Rectal smooth muscle tissue (tissue), 1 donor: ENCODE results near the gene KDM5A.

Experiments
- H3K27ac ChIP-seq: one replicate; pipeline ENCODE4 v1.7.0; 2013; ENCODE audit warnings: low read depth, low read length, inconsistent platforms
- H3K27me3 ChIP-seq: one replicate; pipeline ENCODE4 v1.7.0; 2013; ENCODE audit warnings: low read length; ENCODE audit not compliant: control insufficient read depth, insufficient read depth
- H3K36me3 ChIP-seq: one replicate; pipeline ENCODE4 v1.7.0; 2013; ENCODE audit warnings: low read length; ENCODE audit not compliant: control insufficient read depth, insufficient read depth
- H3K4me1 ChIP-seq: one replicate; pipeline ENCODE4 v1.7.0; 2013; ENCODE audit warnings: low read length; ENCODE audit not compliant: control insufficient read depth, insufficient read depth
- H3K4me3 ChIP-seq: one replicate; pipeline ENCODE4 v1.7.0; 2013; ENCODE audit warnings: low read length
- H3K9ac ChIP-seq: one replicate; pipeline ENCODE4 v1.7.0; 2013; ENCODE audit warnings: low read length

Gene KDM5A

DNA sequence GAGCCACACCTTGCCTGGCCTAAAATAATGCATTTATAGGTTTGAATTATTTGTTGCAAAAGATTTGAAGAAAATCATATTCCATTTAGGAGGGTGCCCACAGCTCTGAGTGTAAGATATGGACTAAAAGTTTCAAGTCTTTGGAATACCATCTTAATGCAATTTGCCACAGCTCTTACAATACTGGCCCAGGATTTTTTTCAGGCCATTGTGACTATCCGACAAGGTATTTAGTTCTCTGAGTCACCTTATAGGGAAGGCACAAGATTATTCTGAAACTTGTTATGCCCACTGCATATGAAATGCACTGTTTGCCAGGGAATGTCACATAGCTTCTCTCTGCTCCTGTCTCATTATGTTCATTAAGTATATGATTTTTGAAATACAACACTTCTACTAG is 96.9 kb downstream of the KDM5A start:
- H3K27ac ChIP-seq, result no peak overlapping the region
- H3K36me3 ChIP-seq, result peaks cover 30% of the 10 kb centered on the region
- H3K27me3 ChIP-seq, result no peaks in the 10 kb centered on the region
- no peaks in the 10 kb centered on the region for H3K4me1 ChIP-seq
- no peak overlapping the region for H3K4me3 ChIP-seq
- no peak overlapping the region for H3K9ac ChIP-seq

GRCh38 chr12:291153-291723 is 97.9 kb downstream of the KDM5A start:
- no peak overlapping the region for H3K9ac ChIP-seq
- no peak overlapping the region for H3K4me3 ChIP-seq
- no peaks in the 10 kb centered on the region for H3K27me3 ChIP-seq
- H3K27ac ChIP-seq, result no peak overlapping the region
- no peaks in the 10 kb centered on the region for H3K4me1 ChIP-seq
- H3K36me3 ChIP-seq, result peaks cover 23% of the 10 kb centered on the region

DNA sequence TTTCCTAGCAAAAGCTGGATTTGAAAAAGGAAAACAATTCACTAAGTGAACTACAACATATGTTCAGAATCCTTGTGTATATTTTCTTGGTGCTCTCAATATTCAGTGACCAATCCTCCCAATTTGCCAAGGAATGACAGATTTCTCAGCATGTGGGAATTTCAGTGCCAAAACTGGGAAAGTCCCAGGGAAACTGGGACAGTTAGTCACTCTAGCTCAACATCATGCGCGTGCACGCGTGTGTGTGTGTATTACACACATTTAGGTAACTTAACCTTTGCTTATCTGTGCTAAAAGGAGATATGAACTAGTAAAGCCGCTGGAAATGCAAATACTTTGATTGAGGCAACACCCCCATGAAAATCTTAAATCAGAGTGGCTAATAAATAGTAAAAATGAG is 100.4 kb downstream of the KDM5A start:
- H3K27me3 ChIP-seq, result no peaks in the 10 kb centered on the region
- H3K9ac ChIP-seq, result no peak overlapping the region
- H3K36me3 ChIP-seq, result peaks cover 22% of the 10 kb centered on the region
- H3K4me1 ChIP-seq, result no peaks in the 10 kb centered on the region
- H3K4me3 ChIP-seq, result no peak overlapping the region
- H3K27ac ChIP-seq, result no peak overlapping the region

DNA sequence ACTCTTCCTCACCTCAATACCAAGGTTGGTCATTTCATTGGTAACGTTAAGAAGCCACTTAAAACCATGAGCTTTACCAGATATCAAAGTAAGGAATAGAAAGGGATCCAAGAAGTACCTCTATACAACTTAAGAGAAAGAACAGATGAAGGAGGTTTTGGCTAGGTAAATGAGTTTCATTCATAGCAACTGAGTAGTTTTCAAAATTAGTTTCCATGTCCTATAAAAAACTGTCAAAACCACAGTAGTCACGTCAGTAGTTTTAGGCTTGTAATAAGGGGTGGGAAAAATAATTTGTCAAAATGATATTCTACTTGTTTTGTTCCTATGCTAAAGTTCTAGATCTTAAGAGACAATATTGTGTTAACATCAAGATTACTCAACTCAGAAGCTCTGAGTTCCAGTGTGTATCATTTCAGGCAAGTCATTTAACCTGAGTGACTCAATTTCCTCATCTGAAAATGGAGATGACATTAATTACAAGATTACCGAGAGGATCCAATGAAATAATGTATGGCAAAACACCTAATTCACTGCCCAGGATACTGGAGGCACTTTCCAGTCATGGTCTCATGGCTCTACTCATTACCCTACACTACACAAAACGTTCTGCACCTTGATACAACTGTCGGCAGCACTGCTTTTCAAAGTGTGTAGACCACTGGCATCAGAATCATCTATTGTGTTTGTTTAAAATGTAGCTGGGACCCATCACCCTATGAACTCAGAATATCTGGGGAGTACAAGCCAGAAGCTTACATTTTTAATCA is 102.4 kb downstream of the KDM5A start:
- no peaks in the 10 kb centered on the region for H3K4me1 ChIP-seq
- no peaks in the 10 kb centered on the region for H3K27me3 ChIP-seq
- H3K27ac ChIP-seq, result no peak overlapping the region
- no peak overlapping the region for H3K4me3 ChIP-seq
- H3K9ac ChIP-seq, result no peak overlapping the region
- peaks cover 17% of the 10 kb centered on the region for H3K36me3 ChIP-seq

GRCh38 chr12:278046-278445 is 111.1 kb downstream of the KDM5A start:
- Histone ChIP-seq H3K27me3 (no peaks in the 10 kb centered on the region), H3K9ac (no peak overlapping the region), H3K36me3 (peaks cover 3% of the 10 kb centered on the region), H3K4me3 (no peak overlapping the region), H3K4me1 (no peaks in the 10 kb centered on the region), H3K27ac (no peak overlapping the region)

GRCh38 chr12:275812-276211 is 113.3 kb downstream of the KDM5A start:
- Histone ChIP-seq H3K4me1 (no peaks in the 10 kb centered on the region), H3K36me3 (no peaks in the 10 kb centered on the region), H3K27ac (no peak overlapping the region), H3K9ac (no peak overlapping the region), H3K27me3 (no peaks in the 10 kb centered on the region), H3K4me3 (no peak overlapping the region)

DNA sequence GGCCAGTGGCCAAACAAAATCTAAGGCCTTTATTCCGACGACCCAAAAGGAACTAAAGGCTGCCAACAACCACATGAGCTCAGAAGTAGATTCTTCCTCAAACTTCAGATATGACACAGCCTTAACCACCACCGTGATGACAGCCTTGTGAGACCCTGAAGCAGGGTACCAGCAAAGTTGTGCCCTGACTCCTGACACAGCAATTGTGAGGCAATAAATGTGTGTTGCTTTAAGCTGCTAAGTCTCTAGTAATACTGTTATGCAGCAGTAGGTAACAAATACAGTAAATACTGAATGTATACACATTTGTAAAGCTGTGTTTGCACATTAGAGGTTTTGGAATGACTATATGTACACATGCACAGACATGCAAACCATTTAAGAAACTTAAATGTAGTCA is 115.7 kb downstream of the KDM5A start:
- H3K9ac ChIP-seq, result no peak overlapping the region
- H3K27me3 ChIP-seq, result no peaks in the 10 kb centered on the region
- no peaks in the 10 kb centered on the region for H3K36me3 ChIP-seq
- H3K27ac ChIP-seq, result no peak overlapping the region
- no peak overlapping the region for H3K4me3 ChIP-seq
- no peaks in the 10 kb centered on the region for H3K4me1 ChIP-seq

DNA sequence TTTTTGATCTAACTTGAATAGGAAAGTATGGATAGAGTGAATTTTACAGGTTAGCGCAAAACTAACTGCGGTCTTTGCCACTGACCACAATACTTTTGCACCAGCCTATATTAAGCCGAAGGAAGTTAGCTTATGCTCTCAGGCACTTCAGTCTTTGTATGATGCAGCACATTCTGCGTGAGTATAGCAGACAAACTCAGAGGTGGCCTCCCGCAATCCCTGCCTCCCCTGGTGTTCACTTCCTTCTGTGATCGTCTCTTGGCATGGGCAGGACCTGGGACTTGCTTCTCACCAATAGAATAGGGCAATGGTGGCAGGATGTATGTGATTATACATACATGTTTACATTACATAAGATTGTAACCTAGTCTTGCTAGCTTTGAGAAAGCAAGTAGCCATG is 116.2 kb downstream of the KDM5A start:
- no peak overlapping the region for H3K4me3 ChIP-seq
- H3K36me3 ChIP-seq, result no peaks in the 10 kb centered on the region

GRCh38 chr12:271161-271560 is 118.0 kb downstream of the KDM5A start:
- no peak overlapping the region for H3K9ac ChIP-seq
- H3K27me3 ChIP-seq, result no peaks in the 10 kb centered on the region
- H3K36me3 ChIP-seq, result no peaks in the 10 kb centered on the region
- H3K4me3 ChIP-seq, result no peak overlapping the region
- no peaks in the 10 kb centered on the region for H3K4me1 ChIP-seq
- no peak overlapping the region for H3K27ac ChIP-seq

More for the DNA sequence above, 116.2 kb downstream of the KDM5A start:
- H3K27ac ChIP-seq, result no peak overlapping the region
- no peaks in the 10 kb centered on the region for H3K27me3 ChIP-seq
- no peaks in the 10 kb centered on the region for H3K4me1 ChIP-seq
- no peak overlapping the region for H3K9ac ChIP-seq

GRCh38 chr12:269191-269590 is 119.9 kb downstream of the KDM5A start:
- Histone ChIP-seq H3K36me3 (no peaks in the 10 kb centered on the region), H3K27ac (no peak overlapping the region), H3K4me3 (no peak overlapping the region), H3K4me1 (no peaks in the 10 kb centered on the region), H3K9ac (no peak overlapping the region), H3K27me3 (no peaks in the 10 kb centered on the region)

GRCh38 chr12:268483-268840 is 120.7 kb downstream of the KDM5A start:
- no peaks in the 10 kb centered on the region for H3K36me3 ChIP-seq
- no peak overlapping the region for H3K27ac ChIP-seq
- no peaks in the 10 kb centered on the region for H3K27me3 ChIP-seq

GRCh38 chr12:267581-268482 is 121.3 kb downstream of the KDM5A start:
- no peak overlapping the region for H3K27ac ChIP-seq

More at GRCh38 chr12:268483-268840, 120.7 kb downstream of the KDM5A start:
- H3K4me1 ChIP-seq, result no peaks in the 10 kb centered on the region
- H3K4me3 ChIP-seq, result no peak overlapping the region
- H3K9ac ChIP-seq, result no peak overlapping the region

More at GRCh38 chr12:267581-268482, 121.3 kb downstream of the KDM5A start:
- H3K4me1 ChIP-seq, result no peaks in the 10 kb centered on the region
- H3K4me3 ChIP-seq, result no peak overlapping the region
- H3K27me3 ChIP-seq, result no peaks in the 10 kb centered on the region
- H3K9ac ChIP-seq, result no peak overlapping the region
- no peaks in the 10 kb centered on the region for H3K36me3 ChIP-seq
